GM23338 (cell line): ENCODE results near the gene THSD4.

ENCODE experiments used
- CREB1 ChIP-seq: fragments of 250-450 bp; sonication (Bioruptor Pico); IDR thresholded peaks from 2 replicates; pipeline ENCODE4 v1.5.0; 2020; ENCODE audit warnings: low read depth, mild to moderate bottlenecking, moderate library complexity
- EZH2 ChIP-seq: fragments of 200-600 bp; sonication (generic); IDR thresholded peaks from one replicate; pipeline ENCODE4 v1.8.0; 2017; ENCODE audit warnings: antibody characterized with exemption, mild to moderate bottlenecking, low read depth; ENCODE audit not compliant: unreplicated experiment
- JUNB ChIP-seq: IDR thresholded peaks from one replicate; pipeline ENCODE4 v1.6.1; 2016; ENCODE audit warnings: antibody characterized with exemption; ENCODE audit not compliant: unreplicated experiment
- POLR2AphosphoS5 ChIP-seq: IDR thresholded peaks from 2 replicates; pipeline ENCODE4 v1.6.1; 2016; ENCODE audit warnings: antibody characterized with exemption, low read depth
- REST ChIP-seq: IDR thresholded peaks from one replicate; pipeline ENCODE4 v1.6.1; 2018; ENCODE audit warnings: antibody characterized with exemption; ENCODE audit not compliant: unreplicated experiment
- ZNF331 ChIP-seq: fragments of 250-450 bp; sonication (Bioruptor Pico); IDR thresholded peaks from 2 replicates; pipeline ENCODE4 v1.5.0; 2020; ENCODE audit warnings: low read depth, mild to moderate bottlenecking, moderate library complexity
- ZNF462 ChIP-seq: fragments of 250-450 bp; sonication (Bioruptor Pico); IDR thresholded peaks from 2 replicates; pipeline ENCODE4 v1.5.0; 2020; ENCODE audit warnings: mild to moderate bottlenecking, moderate library complexity
- TF ChIP-seq, protein P1 (sequence below), 2 experiments: fragments of 200-600 bp in 1 of 2; sonication (generic) in 1 of 2; conservative IDR thresholded peaks; 2 replicates each; pipeline versions ENCODE4 v1.5.1 to v1.6.1; 2016 to 2017; ENCODE audit warnings: antibody characterized with exemption in 2 of 2, low read depth in 2 of 2, mild to moderate bottlenecking in 2 of 2, moderate library complexity in 1 of 2

DNA sequence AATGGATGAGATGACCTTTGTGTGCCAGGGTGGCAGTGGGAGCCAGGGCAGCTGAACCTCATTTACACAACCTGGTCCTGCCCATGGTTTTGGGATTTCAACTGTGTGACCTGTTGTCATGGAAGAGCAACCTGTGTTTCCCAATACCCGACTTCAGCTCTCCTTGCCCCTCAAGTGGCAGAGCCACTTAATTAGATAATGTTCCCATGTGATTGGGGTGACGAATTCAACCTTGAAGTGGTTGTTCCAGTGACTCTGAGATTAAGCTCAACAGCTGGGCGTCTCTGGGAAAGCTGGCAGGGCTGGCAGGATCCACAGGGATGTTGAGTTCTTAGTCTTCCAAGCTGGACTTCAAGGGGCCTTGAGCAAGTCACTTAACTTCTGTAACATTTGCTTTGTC lies 71.0 kb downstream of the THSD4 start:
- TF ChIP-seq EZH2 = no peak
- TF ChIP-seq, protein P1, sequence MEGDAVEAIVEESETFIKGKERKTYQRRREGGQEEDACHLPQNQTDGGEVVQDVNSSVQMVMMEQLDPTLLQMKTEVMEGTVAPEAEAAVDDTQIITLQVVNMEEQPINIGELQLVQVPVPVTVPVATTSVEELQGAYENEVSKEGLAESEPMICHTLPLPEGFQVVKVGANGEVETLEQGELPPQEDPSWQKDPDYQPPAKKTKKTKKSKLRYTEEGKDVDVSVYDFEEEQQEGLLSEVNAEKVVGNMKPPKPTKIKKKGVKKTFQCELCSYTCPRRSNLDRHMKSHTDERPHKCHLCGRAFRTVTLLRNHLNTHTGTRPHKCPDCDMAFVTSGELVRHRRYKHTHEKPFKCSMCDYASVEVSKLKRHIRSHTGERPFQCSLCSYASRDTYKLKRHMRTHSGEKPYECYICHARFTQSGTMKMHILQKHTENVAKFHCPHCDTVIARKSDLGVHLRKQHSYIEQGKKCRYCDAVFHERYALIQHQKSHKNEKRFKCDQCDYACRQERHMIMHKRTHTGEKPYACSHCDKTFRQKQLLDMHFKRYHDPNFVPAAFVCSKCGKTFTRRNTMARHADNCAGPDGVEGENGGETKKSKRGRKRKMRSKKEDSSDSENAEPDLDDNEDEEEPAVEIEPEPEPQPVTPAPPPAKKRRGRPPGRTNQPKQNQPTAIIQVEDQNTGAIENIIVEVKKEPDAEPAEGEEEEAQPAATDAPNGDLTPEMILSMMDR (conservative IDR thresholded peaks at IDR 0.05; ENCODE audit: low read depth in 2 of 2) = no peak
- TF ChIP-seq POLR2AphosphoS5 = no peak
- no peak for TF ChIP-seq REST
- no peak for TF ChIP-seq JUNB
- TF ChIP-seq CREB1 (CRISPR knock-in tag) = no peak
- no peak for TF ChIP-seq ZNF462 (CRISPR knock-in tag)
- TF ChIP-seq ZNF331 (CRISPR knock-in tag) = no peak
